ENCODE measurements around the gene UAP1L1.

The UAP1L1 gene

DNA sequence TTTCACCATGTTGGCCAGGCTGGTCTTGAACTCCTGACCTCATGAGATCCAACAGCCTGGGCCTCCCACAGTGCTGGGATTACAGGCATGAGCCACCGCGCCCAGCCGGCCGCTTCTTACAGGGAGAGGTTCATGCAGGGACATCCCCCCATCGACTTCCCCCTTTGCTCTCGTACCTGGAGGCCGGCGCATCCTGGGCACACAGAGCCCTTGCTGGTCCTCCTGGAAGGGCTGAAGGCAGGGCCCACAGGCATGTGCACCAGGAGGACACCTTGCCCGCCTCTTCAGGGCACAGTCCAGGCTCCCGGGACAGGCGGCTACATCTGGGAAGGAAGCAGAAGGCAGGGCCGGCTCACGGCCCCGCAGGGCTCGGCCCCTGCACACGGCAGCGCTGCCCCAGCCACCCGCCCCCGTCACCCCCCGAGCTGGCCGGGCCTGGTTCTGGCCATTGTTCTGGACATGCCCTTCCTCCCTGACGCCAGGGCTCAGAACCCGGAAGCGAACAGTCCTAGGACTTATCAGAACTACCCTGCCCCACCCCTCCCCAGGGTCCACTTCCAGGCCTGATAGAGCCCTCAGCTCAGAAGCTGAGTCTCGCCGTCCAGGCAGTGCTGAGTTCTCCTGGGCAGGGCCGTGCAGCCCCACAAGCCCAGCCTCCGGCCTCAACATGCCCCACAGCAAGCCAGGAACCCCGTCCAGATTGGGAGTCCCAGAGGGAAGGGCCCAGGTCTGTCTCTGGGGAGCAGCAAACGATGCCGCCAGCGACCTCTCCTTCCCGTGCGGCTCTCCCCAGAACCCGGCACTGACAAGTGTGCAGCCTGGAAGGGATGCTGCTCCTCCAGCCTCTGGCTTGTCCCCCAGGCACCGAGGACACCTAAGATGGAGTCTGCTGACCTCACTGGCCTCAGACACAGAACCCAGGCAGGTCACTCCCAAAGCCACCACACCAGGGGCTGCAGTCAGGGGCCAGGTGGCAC, 34.3 kb upstream of the UAP1L1 start:
- Histone ChIP-seq H3K9me3 (ENCODE audit: control insufficient read depth, insufficient read depth, low read length) (no peaks in the 10 kb centered on the region), H3K4me1 (ENCODE audit: control insufficient read depth, insufficient read depth, low read length) (0 out of 2 replicates have a peak, but pooled peaks cover 2% of the 10 kb centered on the region), H3K27ac (ENCODE audit: low read length) (no peak overlapping the region), H3K4me3 (ENCODE audit: low read length) (no peak overlapping the region), H3K36me3 (ENCODE audit: control insufficient read depth, insufficient read depth, low read length) (no peaks in the 10 kb centered on the region; the same call in 1 of the 2 replicates), H3K27me3 (ENCODE audit: control insufficient read depth, insufficient read depth, low read length) (peaks cover 5% of the 10 kb centered on the region; the same call in 1 of the 2 replicates)
- no CpG with 5 or more reads among the region's 36 CpGs for WGBS (ENCODE audit: insufficient coverage, insufficient read length)
- no peak for DNase-seq (ENCODE audit: low read depth, low spot score)

DNA sequence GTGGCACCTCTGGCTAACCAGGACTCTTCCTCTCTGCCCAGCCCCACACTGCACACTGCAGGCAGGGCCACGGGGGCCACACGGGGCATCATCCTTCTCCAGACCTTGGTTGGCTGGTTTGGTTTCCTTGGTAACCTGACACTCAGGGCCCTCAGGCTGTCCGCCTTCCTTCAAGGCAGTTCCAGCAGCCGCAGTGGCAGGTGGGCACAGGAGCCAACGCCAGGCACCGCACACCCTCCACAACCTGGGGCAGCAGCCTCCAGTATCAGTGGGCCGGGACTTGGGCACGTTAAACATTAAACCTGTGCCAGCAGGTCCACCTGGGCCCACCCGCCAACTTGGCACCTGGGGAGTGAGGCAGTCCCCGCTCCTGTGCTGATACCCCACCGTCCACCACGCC, 33.3 kb upstream of the UAP1L1 start:
- no CpG with 5 or more reads among the region's 12 CpGs for WGBS (ENCODE audit: insufficient coverage, insufficient read length)
- H3K36me3 ChIP-seq (ENCODE audit: control insufficient read depth, insufficient read depth, low read length), result no peaks in the 10 kb centered on the region; the same call in 1 of the 2 replicates
- no peaks in the 10 kb centered on the region for H3K9me3 ChIP-seq (ENCODE audit: control insufficient read depth, insufficient read depth, low read length)
- no peak overlapping the region for H3K27ac ChIP-seq (ENCODE audit: low read length)
- DNase-seq (ENCODE audit: low read depth, low spot score), result no peak
- H3K4me3 ChIP-seq (ENCODE audit: low read length), result no peak overlapping the region
- H3K27me3 ChIP-seq (ENCODE audit: control insufficient read depth, insufficient read depth, low read length), result peaks cover 5% of the 10 kb centered on the region; the same call in 1 of the 2 replicates
- peaks cover 4% of the 10 kb centered on the region; the same call in 1 of the 2 replicates for H3K4me1 ChIP-seq (ENCODE audit: control insufficient read depth, insufficient read depth, low read length)

GRCh38 chr9:137044502-137045177, 32.7 kb upstream of the UAP1L1 start:
- Histone ChIP-seq H3K27me3 (ENCODE audit: control insufficient read depth, insufficient read depth, low read length) (peaks cover 10% of the 10 kb centered on the region; the same call in 1 of the 2 replicates), H3K4me1 (ENCODE audit: control insufficient read depth, insufficient read depth, low read length) (peaks cover 5% of the 10 kb centered on the region; the same call in 1 of the 2 replicates), H3K27ac (ENCODE audit: low read length) (no peak overlapping the region), H3K36me3 (ENCODE audit: control insufficient read depth, insufficient read depth, low read length) (no peaks in the 10 kb centered on the region; the same call in 1 of the 2 replicates), H3K4me3 (ENCODE audit: low read length) (peak overlapping the region; percentile 62; the same call in 1 of the 2 replicates), H3K9me3 (ENCODE audit: control insufficient read depth, insufficient read depth, low read length) (no peaks in the 10 kb centered on the region)
- no CpG with 5 or more reads among the region's 18 CpGs for WGBS (ENCODE audit: insufficient coverage, insufficient read length)
- DNase-seq (ENCODE audit: low read depth, low spot score), result no peak

DNA sequence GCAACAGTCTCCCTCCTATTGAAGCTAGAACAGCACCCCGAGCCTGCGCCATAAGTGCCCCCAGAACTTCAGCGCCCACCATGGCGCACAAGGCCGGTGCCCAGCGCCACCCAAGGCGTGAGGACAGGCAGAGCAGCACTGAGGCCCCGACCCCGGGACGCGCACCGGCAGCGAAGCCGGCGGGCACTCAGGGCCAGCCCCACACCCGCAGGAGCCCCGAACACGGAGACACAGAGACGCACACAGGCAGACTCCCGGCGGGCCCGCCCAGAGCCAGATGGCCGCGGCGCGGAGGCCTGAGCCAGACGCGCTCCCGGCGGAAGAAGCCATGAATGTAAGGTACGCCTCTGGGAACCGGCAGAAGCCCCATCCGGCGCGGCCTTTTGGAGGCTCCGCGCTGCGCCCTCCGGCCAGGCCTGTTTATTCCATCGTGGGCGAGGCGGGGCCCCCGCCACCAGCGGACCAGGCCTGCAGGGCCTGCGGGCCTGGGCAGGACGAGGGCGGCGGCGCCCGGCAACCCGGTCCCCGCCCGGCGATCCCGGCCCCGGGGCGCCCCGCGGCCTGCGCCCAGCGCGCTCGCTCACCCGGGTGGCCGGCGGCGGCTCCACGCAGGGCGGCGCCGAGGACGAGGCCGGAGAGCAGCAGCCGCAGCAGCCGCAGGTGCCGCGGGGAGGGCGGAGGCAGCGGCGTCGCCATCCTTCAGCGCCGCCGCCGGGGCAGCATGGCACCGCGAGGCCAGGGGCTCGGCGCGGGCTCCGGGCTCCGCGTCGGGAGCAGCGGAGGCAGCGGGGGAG, 31.8 kb upstream of the UAP1L1 start:
- peaks cover 5% of the 10 kb centered on the region; the same call in 1 of the 2 replicates for H3K4me1 ChIP-seq (ENCODE audit: control insufficient read depth, insufficient read depth, low read length)
- peak overlapping the region; percentile 62 for H3K4me3 ChIP-seq (ENCODE audit: low read length)
- peaks cover 13% of the 10 kb centered on the region; the same call in 1 of the 2 replicates for H3K27me3 ChIP-seq (ENCODE audit: control insufficient read depth, insufficient read depth, low read length)
- no peaks in the 10 kb centered on the region for H3K9me3 ChIP-seq (ENCODE audit: control insufficient read depth, insufficient read depth, low read length)
- H3K36me3 ChIP-seq (ENCODE audit: control insufficient read depth, insufficient read depth, low read length), result no peaks in the 10 kb centered on the region; the same call in 1 of the 2 replicates
- WGBS (ENCODE audit: insufficient coverage, insufficient read length), result no CpG with 5 or more reads among the region's 96 CpGs
- DNase-seq (ENCODE audit: low read depth, low spot score), result no peak
- no peak overlapping the region for H3K27ac ChIP-seq (ENCODE audit: low read length)

DNA sequence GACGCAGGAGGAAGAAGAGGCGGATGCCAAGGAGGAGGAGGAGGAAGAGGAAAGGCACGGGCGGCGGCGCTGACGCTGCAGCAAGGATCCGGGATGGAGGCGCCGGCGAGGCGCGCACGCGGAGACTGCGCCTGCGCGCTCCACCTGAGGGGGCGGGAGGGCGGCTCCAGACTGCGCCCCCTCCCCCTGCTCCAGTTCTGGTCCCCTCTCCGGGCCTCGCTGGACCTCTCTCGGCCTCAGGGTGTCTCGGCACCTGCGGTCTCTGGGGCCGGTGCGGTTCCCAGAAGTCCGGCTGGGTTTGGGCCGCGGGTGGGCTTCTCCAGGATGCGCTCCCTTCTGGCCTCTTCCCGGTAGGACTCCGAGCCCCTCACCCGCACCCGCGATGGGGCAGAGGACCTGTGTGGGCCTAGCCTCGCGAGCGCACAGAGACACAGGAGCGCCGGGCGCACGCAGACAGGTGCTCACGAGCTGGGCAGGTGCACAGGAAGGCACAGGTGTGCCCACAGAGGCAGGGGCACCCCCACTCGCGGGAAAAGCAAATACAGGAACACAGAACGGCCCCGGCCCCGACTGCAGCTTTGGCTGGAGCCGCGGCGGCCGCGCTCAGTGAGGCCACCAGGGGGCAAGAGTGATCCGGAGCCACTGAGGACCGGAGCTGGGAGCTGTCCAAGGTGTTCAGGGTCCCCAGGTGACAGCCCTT, 31.1 kb upstream of the UAP1L1 start, which contains the start of gene NPDC1:
Gene NPDC1 (minus strand): TSS at position 90 of the 700 bp plus-strand sequence. CDS start 188 bp downstream, outside the sequence.
- Histone ChIP-seq H3K27me3 (ENCODE audit: control insufficient read depth, insufficient read depth, low read length) (peaks cover 13% of the 10 kb centered on the region; the same call in 1 of the 2 replicates), H3K36me3 (ENCODE audit: control insufficient read depth, insufficient read depth, low read length) (no peaks in the 10 kb centered on the region; the same call in 1 of the 2 replicates), H3K27ac (ENCODE audit: low read length) (no peak within 1 kb of the TSS), H3K4me1 (ENCODE audit: control insufficient read depth, insufficient read depth, low read length) (peaks cover 5% of the 10 kb centered on the region; the same call in 1 of the 2 replicates), H3K9me3 (ENCODE audit: control insufficient read depth, insufficient read depth, low read length) (no peaks in the 10 kb centered on the region), H3K4me3 (ENCODE audit: low read length) (peak within 1 kb of the TSS; percentile 62)
- no CpG with 5 or more reads among the region's 57 CpGs for whole genome bisulfite sequencing (ENCODE audit: insufficient coverage, insufficient read length)
- peak; percentile 82 for DNase-seq (ENCODE audit: low read depth, low spot score)

DNA sequence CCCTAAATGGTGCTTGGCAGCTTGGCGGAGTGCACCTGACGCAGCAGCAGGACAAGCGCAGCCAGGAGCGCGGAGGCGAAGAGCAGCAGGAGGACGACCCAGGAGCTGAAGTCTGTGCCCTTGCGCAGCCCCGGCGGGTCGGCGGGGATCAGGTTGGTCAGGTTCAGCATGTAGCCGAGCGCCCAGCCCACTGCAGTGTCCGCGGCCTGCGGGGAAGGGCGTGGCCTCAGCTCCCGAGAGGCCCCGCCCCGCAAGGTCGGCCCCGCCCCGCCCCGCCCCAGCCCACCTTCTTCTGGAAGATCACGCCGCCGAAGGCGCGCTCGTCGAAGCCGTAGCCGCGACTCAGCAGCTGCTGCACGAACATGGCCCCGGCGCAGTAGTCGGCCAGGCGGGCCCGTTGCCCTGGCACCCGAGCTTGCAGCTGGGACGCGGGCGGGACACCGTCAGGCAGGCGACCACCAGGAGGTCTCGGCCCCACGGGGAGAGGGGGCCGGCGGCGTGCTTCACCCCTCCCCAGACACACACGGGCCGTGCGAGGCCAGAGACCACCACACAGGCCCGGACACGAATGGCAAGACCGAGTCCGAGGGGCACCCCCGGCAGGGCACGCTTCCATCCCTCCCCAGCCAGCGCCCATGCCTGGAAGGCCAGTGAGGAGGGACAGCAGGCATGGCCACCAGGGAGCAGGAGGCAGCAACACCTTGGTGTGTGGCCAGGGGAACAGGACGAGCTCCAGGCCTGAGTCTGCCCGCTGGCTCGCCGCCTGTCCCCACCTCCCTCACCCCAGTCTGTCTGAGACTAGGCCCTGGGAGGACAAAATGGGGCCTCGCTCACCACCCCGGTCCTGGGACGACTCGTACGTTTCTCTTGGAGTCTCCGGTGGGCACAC, 28.4 kb upstream of the UAP1L1 start:
- peaks cover 5% of the 10 kb centered on the region; the same call in 1 of the 2 replicates for H3K4me1 ChIP-seq (ENCODE audit: control insufficient read depth, insufficient read depth, low read length)
- H3K9me3 ChIP-seq (ENCODE audit: control insufficient read depth, insufficient read depth, low read length), result no peaks in the 10 kb centered on the region
- H3K27ac ChIP-seq (ENCODE audit: low read length), result no peak overlapping the region
- peaks cover 13% of the 10 kb centered on the region; the same call in 1 of the 2 replicates for H3K27me3 ChIP-seq (ENCODE audit: control insufficient read depth, insufficient read depth, low read length)
- WGBS (ENCODE audit: insufficient coverage, insufficient read length), result no CpG with 5 or more reads among the region's 72 CpGs
- no peaks in the 10 kb centered on the region; the same call in 1 of the 2 replicates for H3K36me3 ChIP-seq (ENCODE audit: control insufficient read depth, insufficient read depth, low read length)
- no peak for DNase-seq (ENCODE audit: low read depth, low spot score)
- no peak overlapping the region for H3K4me3 ChIP-seq (ENCODE audit: low read length)

- Histone ChIP-seq H3K4me1 (ENCODE audit: control insufficient read depth, insufficient read depth, low read length) (peaks cover 5% of the 10 kb centered on the region; the same call in 1 of the 2 replicates), H3K27ac (ENCODE audit: low read length) (no peak overlapping the region), H3K4me3 (ENCODE audit: low read length) (no peak overlapping the region), H3K9me3 (ENCODE audit: control insufficient read depth, insufficient read depth, low read length) (no peaks in the 10 kb centered on the region), H3K36me3 (ENCODE audit: control insufficient read depth, insufficient read depth, low read length) (no peaks in the 10 kb centered on the region), H3K27me3 (ENCODE audit: control insufficient read depth, insufficient read depth, low read length) (peaks cover 11% of the 10 kb centered on the region; the same call in 1 of the 2 replicates)
- DNase-seq (ENCODE audit: low read depth, low spot score), result no peak
- whole genome bisulfite sequencing (ENCODE audit: insufficient coverage, insufficient read length), result no CpG with 5 or more reads among the region's 38 CpGs
These were observed 27.5 kb upstream of the UAP1L1 start for GRCh38 chr9:137049544-137050449.

- Histone ChIP-seq H3K9me3 (ENCODE audit: control insufficient read depth, insufficient read depth, low read length) (no peaks in the 10 kb centered on the region), H3K36me3 (ENCODE audit: control insufficient read depth, insufficient read depth, low read length) (no peaks in the 10 kb centered on the region), H3K4me1 (ENCODE audit: control insufficient read depth, insufficient read depth, low read length) (peaks cover 5% of the 10 kb centered on the region; the same call in 1 of the 2 replicates), H3K4me3 (ENCODE audit: low read length) (no peak overlapping the region), H3K27ac (ENCODE audit: low read length) (no peak overlapping the region), H3K27me3 (ENCODE audit: control insufficient read depth, insufficient read depth, low read length) (peaks cover 8% of the 10 kb centered on the region; the same call in 1 of the 2 replicates)
- no peak for DNase-seq (ENCODE audit: low read depth, low spot score)
- WGBS (ENCODE audit: insufficient coverage, insufficient read length), result no CpG with 5 or more reads among the region's 5 CpGs
These were observed 26.7 kb upstream of the UAP1L1 start for GRCh38 chr9:137050570-137050969.

Measured in iPS DF 6.9 (cell line).